Lung (tissue), 16 donors: ENCODE measurements around the gene LORICRIN. TPM values are rescaled to one million over a fixed set of nuclear protein-coding genes. Genes with fewer than 3 reads are reported as not detected.

Experiments
- ATAC-seq: fragments of 200-7000 bp; cut with Tn5 transposase; one replicate; pipeline ENCODE4 v1.9.1; 2020; ENCODE audit warnings: moderate number of reproducible peaks; ENCODE audit not compliant: insufficient read depth, low FRiP score
- DNase-seq, 3 donors: peaks; one replicate each; pipeline ENCODE4 v3.0.0-alpha.2; 2013 to 2017
- H3K27ac ChIP-seq, 2 donors: one replicate each; pipeline ENCODE4 v1.5.1; 2013; ENCODE audit warnings: mild to moderate bottlenecking in 2 of 2, moderate library complexity in 2 of 2, control low read depth in 1 of 2, inconsistent platforms in 1 of 2, low read depth in 1 of 2, low read length in 1 of 2
- H3K27me3 ChIP-seq, 3 donors: one replicate each; pipeline ENCODE4 v1.5.1; 2013; ENCODE audit warnings: low read length in 2 of 3; ENCODE audit not compliant: control insufficient read depth in 3 of 3, insufficient read depth in 3 of 3
- H3K36me3 ChIP-seq, 4 donors: one replicate each; pipeline ENCODE4 v1.5.1; 2013; ENCODE audit warnings: low read length in 4 of 4, mild to moderate bottlenecking in 1 of 4, moderate library complexity in 1 of 4; ENCODE audit not compliant: control insufficient read depth in 4 of 4, insufficient read depth in 4 of 4
- H3K4me1 ChIP-seq, 5 donors: one replicate each; pipeline ENCODE4 v1.5.1; 2013; ENCODE audit warnings: low read length in 5 of 5, mild to moderate bottlenecking in 2 of 5, moderate library complexity in 1 of 5; ENCODE audit not compliant: control insufficient read depth in 5 of 5, insufficient read depth in 5 of 5
- H3K4me3 ChIP-seq: one replicate; pipeline ENCODE4 v1.5.1; 2013; ENCODE audit warnings: mild to moderate bottlenecking, control low read depth, moderate library complexity
- H3K9ac ChIP-seq, 2 donors: one replicate each; pipeline ENCODE4 v1.5.1; 2013; ENCODE audit warnings: low read length in 2 of 2, control low read depth in 1 of 2; ENCODE audit not compliant: insufficient read depth in 1 of 2
- H3K9me3 ChIP-seq, 4 donors: one replicate each; pipeline ENCODE4 v1.5.1; 2013; ENCODE audit warnings: low read length in 3 of 4, mild to moderate bottlenecking in 1 of 4, moderate library complexity in 1 of 4; ENCODE audit not compliant: control insufficient read depth in 4 of 4, insufficient read depth in 3 of 4
- WGBS, 2 donors: extraction: QIAGEN DNeasy Blood & Tissue Kit; methylation state at CpG; one replicate each; pipeline ENCODE4 v1.1.7; 2013; 5-methylcytosine and 5-hydroxymethylcytosine counted together
- long read RNA-seq, 5 donors: transcript quantifications; one replicate each; lab custom pipeline, GENCODE V29; 2026
- polyA plus RNA-seq, 2 donors: library from polyadenylated mRNA; stranded (reverse); fragments of 200-250 nt; gene quantifications; one replicate each; pipeline ENCODE4 v1.2.1, GENCODE V29; 2013
- total RNA-seq, 2 donors: library from RNA; depleted of rRNA in 1 of 2; stranded (reverse); fragments of >200 nt in 1 of 2; gene quantifications; one replicate each; pipeline ENCODE4 v1.2.1, GENCODE V29; 2014 to 2021
- TF ChIP-seq, protein P1 (sequence below): IDR thresholded peaks from 2 replicates; pipeline ENCODE4 v1.5.1; 2012; ENCODE audit warnings: mild to moderate bottlenecking; ENCODE audit errors: control extremely low read depth, extremely low read depth
- donor health status: control.
- donor health status: control.
- donor health status: Bipolar disorder and iron deficiency.
- donor health status: healthy.
- donor health status: DM: yes; HTN: yes; CAD: no.

Gene LORICRIN
- total RNA-seq (not detected), polyA plus RNA-seq (not detected)
- long read RNA-seq, donor 1: 0 reads
- long read RNA-seq, donor 2: 0 reads
- long read RNA-seq, donor 3: 0 reads
- long read RNA-seq, donor 4: 0 reads
- long read RNA-seq, donor 5: 0 reads

GRCh38 chr1:153259387-153259786 is at the start of gene LORICRIN:
TSS of gene LORICRIN (plus strand) at chr1:153259687. CDS start at chr1:153260950, 1,263 bp downstream.
- Histone ChIP-seq H3K4me1 (peaks cover 0 to 5% (median 0%) of the 10 kb centered on the region in 5 donors), H3K27me3 (peaks cover 0 to 48% (median 37%) of the 10 kb centered on the region in 3 donors), H3K9me3 (peaks cover 0 to 2% (median 0%) of the 10 kb centered on the region in 4 donors), H3K36me3 (no peaks in the 10 kb centered on the region), H3K27ac (no peak within 1 kb of the TSS), H3K4me3 (no peak within 1 kb of the TSS), H3K9ac (no peak within 1 kb of the TSS)
- no peak for DNase-seq
- TF ChIP-seq, protein P1, sequence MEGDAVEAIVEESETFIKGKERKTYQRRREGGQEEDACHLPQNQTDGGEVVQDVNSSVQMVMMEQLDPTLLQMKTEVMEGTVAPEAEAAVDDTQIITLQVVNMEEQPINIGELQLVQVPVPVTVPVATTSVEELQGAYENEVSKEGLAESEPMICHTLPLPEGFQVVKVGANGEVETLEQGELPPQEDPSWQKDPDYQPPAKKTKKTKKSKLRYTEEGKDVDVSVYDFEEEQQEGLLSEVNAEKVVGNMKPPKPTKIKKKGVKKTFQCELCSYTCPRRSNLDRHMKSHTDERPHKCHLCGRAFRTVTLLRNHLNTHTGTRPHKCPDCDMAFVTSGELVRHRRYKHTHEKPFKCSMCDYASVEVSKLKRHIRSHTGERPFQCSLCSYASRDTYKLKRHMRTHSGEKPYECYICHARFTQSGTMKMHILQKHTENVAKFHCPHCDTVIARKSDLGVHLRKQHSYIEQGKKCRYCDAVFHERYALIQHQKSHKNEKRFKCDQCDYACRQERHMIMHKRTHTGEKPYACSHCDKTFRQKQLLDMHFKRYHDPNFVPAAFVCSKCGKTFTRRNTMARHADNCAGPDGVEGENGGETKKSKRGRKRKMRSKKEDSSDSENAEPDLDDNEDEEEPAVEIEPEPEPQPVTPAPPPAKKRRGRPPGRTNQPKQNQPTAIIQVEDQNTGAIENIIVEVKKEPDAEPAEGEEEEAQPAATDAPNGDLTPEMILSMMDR: no peak
- ATAC-seq: no peak
- WGBS, 2 donors: 82 to 86% methylated on average over 3 of the region's 3 CpGs

GRCh38 chr1:153210206-153210605 is 49.3 kb upstream of the LORICRIN start:
- Histone ChIP-seq H3K27me3 (peaks cover 0 to 3% (median 0%) of the 10 kb centered on the region in 3 donors), H3K4me3 (no peak overlapping the region), H3K27ac (no peak overlapping the region), H3K4me1 (no peaks in the 10 kb centered on the region), H3K36me3 (no peaks in the 10 kb centered on the region), H3K9ac (no peak overlapping the region), H3K9me3 (peaks cover 0 to 2% (median 0%) of the 10 kb centered on the region in 4 donors)
- TF ChIP-seq, protein P1: no peak
- no peak for DNase-seq
- WGBS, 2 donors: 50 to 62% methylated on average over 7 of the region's 7 CpGs
- ATAC-seq: no peak

DNA sequence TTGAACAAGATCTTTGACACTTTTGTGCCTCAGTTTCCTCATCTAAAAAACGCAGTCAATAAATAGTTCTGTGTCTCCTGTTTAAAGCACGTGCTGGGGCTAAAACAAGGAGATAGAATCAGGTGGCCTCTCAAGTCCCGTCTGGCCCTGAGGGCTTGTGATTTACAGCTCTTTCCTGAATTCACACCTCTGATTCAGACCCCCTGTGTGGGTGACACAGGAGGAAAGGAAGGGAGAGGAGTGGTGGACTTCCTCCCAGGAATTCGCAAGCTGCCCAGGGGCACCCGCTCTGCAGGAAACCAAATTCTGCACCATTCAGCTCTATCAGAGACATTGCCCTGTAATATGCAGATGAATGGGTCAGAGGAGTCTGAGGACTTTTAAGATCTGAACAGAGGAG is 47.3 kb upstream of the LORICRIN start:
- DNase-seq: no peak
- WGBS, 2 donors: 28 to 43% methylated on average over 5 of the region's 5 CpGs
- no peak for ATAC-seq
- H3K9ac ChIP-seq: no peak overlapping the region
- H3K4me3 ChIP-seq: no peak overlapping the region
- no peak overlapping the region for H3K27ac ChIP-seq
- no peaks in the 10 kb centered on the region for H3K36me3 ChIP-seq
- H3K27me3 ChIP-seq: peaks cover 0 to 2% (median 0%) of the 10 kb centered on the region in 3 donors
- TF ChIP-seq, protein P1: no peak
- H3K9me3 ChIP-seq: peaks cover 0 to 2% (median 0%) of the 10 kb centered on the region in 4 donors
- no peaks in the 10 kb centered on the region for H3K4me1 ChIP-seq

DNA sequence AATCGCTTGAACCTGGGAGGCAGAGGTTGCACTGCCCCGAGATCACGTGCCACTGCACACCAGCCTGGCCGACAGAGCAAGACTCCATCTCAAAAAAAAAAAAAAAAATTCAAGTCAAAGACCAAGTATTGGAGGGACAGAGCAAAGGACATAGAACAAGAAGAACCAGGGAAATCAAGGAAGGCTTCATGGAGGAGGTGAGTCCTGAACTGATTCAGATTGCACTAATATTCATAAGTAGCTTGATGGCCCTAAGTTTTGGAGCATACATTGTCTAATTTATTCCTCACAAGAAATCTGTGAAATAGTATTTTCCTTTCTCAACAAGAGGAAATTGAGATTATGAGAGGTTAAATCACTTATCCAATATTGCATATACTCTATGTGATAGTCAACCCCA is 46.0 kb upstream of the LORICRIN start:
- H3K9ac ChIP-seq: no peak overlapping the region
- ATAC-seq (no peak), DNase-seq (no peak)
- 92 to 96% methylated on average over 4 of the region's 4 CpGs for WGBS, 2 donors
- H3K9me3 ChIP-seq: peaks cover 0 to 4% (median 0%) of the 10 kb centered on the region in 4 donors
- TF ChIP-seq, protein P1: no peak
- no peak overlapping the region for H3K27ac ChIP-seq
- H3K4me3 ChIP-seq: no peak overlapping the region
- no peaks in the 10 kb centered on the region for H3K36me3 ChIP-seq
- no peaks in the 10 kb centered on the region for H3K4me1 ChIP-seq
- H3K27me3 ChIP-seq: peaks cover 0 to 2% (median 0%) of the 10 kb centered on the region in 3 donors
